WTC11 (cell line): ENCODE data around the gene PPARD.

Experiments used
- ATF2 ChIP-seq: sonication (generic); formaldehyde crosslinking; IDR thresholded peaks from 2 replicates; pipeline ENCODE4 v1.8.1; 2022; ENCODE audit warnings: low read depth, missing genetic modification reagents, borderline replicate concordance
- ATF3 ChIP-seq: sonication (generic); formaldehyde crosslinking; conservative IDR thresholded peaks from 2 replicates; pipeline ENCODE4 v1.8.1; 2022; ENCODE audit warnings: mild to moderate bottlenecking, missing genetic modification reagents
- CREM ChIP-seq: sonication (generic); formaldehyde crosslinking; IDR thresholded peaks from 2 replicates; pipeline ENCODE4 v1.8.1; 2022; ENCODE audit warnings: mild to moderate bottlenecking, missing genetic modification reagents, moderate library complexity
- CTCF ChIP-seq: fragments of 200-600 bp; IDR thresholded peaks from 2 replicates; pipeline ENCODE4 v1.8.0; 2022; ENCODE audit warnings: antibody characterized with exemption
- ELF4 ChIP-seq: sonication (generic); formaldehyde crosslinking; IDR thresholded peaks from 2 replicates; pipeline ENCODE4 v1.8.1; 2022; ENCODE audit warnings: low read depth, mild to moderate bottlenecking, moderate library complexity, missing genetic modification reagents
- JUN ChIP-seq: sonication (generic); formaldehyde crosslinking; IDR thresholded peaks from 2 replicates; pipeline ENCODE4 v1.8.0; 2023; ENCODE audit warnings: mild to moderate bottlenecking, missing genetic modification reagents
- NFE2L1 ChIP-seq: sonication (generic); formaldehyde crosslinking; IDR thresholded peaks from 2 replicates; pipeline ENCODE4 v1.8.1; 2023; ENCODE audit warnings: missing genetic modification reagents
- RELA ChIP-seq: sonication (generic); formaldehyde crosslinking; IDR thresholded peaks from 2 replicates; pipeline ENCODE4 v1.8.1; 2022; ENCODE audit warnings: missing genetic modification reagents, mild to moderate bottlenecking, borderline replicate concordance
- TEAD4 ChIP-seq: sonication (generic); formaldehyde crosslinking; IDR thresholded peaks from 2 replicates; pipeline ENCODE4 v1.8.0; 2022; ENCODE audit warnings: mild to moderate bottlenecking, missing genetic modification reagents
- ZNF121 ChIP-seq: sonication (generic); formaldehyde crosslinking; IDR thresholded peaks from 2 replicates; pipeline ENCODE4 v1.8.0; 2023; ENCODE audit warnings: missing genetic modification reagents
- ZNF671 ChIP-seq: fragments of 250-450 bp; sonication (Bioruptor Pico); IDR thresholded peaks from 2 replicates; pipeline ENCODE4 v1.8.0; 2021; ENCODE audit warnings: mild to moderate bottlenecking

GRCh38 chr6:35400111-35400510, 57.8 kb downstream of the PPARD start:
- TF ChIP-seq CTCF (no peak), ELF4 (CRISPR knock-in tag) (no peak), ZNF671 (CRISPR knock-in tag) (no peak), RELA (CRISPR knock-in tag) (no peak), ATF3 (CRISPR knock-in tag) (no peak), CREM (no peak), TEAD4 (CRISPR knock-in tag) (no peak), ZNF121 (CRISPR knock-in tag) (no peak), NFE2L1 (CRISPR knock-in tag) (no peak), JUN (CRISPR knock-in tag) (no peak), ATF2 (CRISPR knock-in tag) (no peak)
